C4-2B (cell line): Measurements from ENCODE around the gene FABP7.

ENCODE experiments used
- ZFX ChIP-seq: fragments of 450-650 bp; IDR thresholded peaks from 2 replicates; pipeline ENCODE4 v1.6.1; 2017
- TF ChIP-seq, protein P1 (sequence below): fragments of 450-650 bp; conservative IDR thresholded peaks from 2 replicates; pipeline ENCODE4 v1.5.1; 2017; ENCODE audit warnings: mild to moderate bottlenecking

DNA sequence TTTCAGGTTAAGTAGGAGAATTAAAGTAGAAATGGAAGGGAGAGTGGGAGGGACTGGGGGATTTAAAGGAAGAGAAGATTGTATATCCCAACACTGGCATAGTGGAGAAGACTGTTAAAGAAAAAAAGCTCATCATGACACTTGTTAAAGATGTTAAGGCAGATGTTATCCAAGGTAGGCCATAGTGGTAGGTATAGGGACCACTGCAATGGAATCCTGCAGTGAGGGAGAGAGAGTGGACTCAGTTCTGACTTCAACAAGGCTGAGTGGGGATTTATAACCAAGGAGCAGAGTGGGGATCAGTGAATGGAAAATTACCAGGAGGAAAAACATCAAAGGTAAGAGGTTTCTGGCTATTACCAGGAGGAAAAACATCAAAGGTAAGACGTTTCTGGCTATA is 30.7 kb downstream of the FABP7 start:
- TF ChIP-seq, protein P1, sequence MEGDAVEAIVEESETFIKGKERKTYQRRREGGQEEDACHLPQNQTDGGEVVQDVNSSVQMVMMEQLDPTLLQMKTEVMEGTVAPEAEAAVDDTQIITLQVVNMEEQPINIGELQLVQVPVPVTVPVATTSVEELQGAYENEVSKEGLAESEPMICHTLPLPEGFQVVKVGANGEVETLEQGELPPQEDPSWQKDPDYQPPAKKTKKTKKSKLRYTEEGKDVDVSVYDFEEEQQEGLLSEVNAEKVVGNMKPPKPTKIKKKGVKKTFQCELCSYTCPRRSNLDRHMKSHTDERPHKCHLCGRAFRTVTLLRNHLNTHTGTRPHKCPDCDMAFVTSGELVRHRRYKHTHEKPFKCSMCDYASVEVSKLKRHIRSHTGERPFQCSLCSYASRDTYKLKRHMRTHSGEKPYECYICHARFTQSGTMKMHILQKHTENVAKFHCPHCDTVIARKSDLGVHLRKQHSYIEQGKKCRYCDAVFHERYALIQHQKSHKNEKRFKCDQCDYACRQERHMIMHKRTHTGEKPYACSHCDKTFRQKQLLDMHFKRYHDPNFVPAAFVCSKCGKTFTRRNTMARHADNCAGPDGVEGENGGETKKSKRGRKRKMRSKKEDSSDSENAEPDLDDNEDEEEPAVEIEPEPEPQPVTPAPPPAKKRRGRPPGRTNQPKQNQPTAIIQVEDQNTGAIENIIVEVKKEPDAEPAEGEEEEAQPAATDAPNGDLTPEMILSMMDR, result no peak
- no peak for TF ChIP-seq ZFX
